NCI-H1417 treated with DMSO at 0.1 percent for 48 hours (cell line): ENCODE measurements around the gene ADGRE1.
"Not testable (repeated sequence)": the region's sequence is repeated elsewhere in the genome, so short reads cannot be mapped to it uniquely, and the experiment has no call there.

Experiments
- DNase-seq: peaks from one replicate; lab custom pipeline; 2025; lab: John Stamatoyannopoulos, UW

Gene ADGRE1, protein sequence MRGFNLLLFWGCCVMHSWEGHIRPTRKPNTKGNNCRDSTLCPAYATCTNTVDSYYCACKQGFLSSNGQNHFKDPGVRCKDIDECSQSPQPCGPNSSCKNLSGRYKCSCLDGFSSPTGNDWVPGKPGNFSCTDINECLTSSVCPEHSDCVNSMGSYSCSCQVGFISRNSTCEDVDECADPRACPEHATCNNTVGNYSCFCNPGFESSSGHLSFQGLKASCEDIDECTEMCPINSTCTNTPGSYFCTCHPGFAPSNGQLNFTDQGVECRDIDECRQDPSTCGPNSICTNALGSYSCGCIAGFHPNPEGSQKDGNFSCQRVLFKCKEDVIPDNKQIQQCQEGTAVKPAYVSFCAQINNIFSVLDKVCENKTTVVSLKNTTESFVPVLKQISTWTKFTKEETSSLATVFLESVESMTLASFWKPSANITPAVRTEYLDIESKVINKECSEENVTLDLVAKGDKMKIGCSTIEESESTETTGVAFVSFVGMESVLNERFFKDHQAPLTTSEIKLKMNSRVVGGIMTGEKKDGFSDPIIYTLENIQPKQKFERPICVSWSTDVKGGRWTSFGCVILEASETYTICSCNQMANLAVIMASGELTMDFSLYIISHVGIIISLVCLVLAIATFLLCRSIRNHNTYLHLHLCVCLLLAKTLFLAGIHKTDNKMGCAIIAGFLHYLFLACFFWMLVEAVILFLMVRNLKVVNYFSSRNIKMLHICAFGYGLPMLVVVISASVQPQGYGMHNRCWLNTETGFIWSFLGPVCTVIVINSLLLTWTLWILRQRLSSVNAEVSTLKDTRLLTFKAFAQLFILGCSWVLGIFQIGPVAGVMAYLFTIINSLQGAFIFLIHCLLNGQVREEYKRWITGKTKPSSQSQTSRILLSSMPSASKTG

DNA sequence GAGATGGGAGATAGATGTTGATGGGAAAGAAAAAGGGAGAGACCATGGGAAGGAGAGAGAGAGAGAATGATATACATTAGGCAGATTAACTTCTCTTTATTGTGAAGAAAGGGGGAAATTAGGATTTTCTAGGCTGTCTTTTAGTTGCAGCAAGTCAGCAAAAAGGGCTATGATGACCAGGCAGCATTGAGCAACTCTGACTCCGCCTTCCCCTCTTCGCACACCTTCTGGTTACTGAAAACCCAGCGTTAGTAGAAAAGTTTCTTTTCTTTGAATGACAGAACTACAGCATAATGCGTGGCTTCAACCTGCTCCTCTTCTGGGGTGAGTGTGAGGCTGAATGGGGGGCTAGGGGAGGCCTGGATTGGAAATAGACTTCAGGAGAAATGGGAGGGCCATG, at the start of gene ADGRE1:
Gene ADGRE1 (plus strand): TSS at position 264 of the 400 bp plus-strand sequence. CDS start 30 bp downstream, at position 294.
- DNase-seq: no peak

DNA sequence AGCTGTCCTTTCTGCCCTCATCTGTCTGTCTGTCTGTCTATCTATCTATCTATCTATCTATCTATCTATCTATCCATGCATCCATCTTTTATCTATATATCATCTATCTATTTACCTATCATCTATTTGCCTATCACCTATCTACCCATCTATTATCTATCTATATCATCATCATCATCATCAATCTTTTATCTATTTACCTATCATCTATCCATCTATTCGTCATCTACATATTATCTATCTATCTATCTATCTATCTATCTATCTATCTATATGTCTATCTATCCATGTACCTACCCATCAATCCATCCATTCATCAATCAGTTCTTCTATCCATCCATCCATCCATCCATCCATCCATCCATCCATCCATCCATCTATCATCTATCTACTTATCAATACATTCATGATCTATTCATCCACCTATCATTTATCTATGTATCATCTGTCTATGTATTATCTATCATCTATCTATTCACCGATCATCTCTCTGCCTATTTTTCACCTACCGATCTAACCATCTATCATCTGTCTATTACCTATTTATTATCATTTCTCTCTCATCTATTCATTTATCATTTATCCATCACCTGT, 49.2 kb upstream of the ADGRE1 start:
- DNase-seq: no peak

DNA sequence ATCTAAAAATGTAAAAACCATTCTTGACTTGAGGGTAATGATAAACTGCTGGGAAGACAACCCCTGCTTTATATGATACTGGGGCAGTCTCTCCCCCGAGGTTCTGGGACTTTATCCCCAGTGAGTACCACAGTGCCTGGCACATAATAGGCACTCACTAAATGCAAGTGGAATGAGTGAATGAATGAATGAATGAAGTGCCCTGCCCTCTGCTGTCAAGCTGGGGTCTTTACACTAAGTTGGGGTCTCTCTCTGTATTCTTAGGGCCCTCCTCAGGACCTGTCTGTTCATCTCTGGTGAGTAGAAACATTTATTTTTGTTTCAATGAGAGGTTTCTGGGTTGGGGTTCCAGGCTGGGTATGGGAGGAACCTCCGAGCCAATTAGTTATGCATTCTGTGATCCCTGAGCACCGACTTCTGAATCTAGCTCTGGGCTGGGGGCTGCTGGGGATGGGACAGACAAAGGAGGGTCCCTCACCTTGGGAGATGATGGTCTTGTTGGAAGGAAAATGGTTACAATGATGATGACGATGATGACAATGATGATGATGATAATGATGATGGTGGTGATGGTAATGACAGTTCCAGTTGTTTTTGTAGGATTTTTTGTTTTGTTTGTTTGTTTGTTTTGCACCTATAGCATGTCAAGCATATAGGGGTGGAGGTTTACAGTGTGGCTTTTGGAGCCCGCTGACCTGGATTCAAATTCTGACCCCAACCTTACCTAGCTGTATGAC, 44.3 kb upstream of the ADGRE1 start:
- DNase-seq: no peak

DNA sequence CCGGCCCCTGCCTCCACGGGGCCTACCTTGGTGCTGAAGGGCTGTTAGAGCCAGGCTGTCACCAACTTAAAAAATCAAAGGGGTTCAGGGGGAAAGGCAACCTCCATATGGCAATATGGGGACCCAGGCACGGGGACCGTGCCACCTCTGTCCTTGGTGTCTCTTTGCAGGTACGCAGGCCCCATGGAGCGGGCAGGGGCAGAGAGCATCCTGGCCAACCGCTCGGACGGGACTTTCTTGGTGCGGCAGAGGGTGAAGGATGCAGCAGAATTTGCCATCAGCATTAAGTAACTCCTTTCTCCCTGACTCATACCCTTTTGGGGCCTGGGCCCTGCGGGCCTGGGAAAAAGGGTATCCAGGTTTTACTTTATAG, 39.6 kb upstream of the ADGRE1 start:
- DNase-seq: no peak

DNA sequence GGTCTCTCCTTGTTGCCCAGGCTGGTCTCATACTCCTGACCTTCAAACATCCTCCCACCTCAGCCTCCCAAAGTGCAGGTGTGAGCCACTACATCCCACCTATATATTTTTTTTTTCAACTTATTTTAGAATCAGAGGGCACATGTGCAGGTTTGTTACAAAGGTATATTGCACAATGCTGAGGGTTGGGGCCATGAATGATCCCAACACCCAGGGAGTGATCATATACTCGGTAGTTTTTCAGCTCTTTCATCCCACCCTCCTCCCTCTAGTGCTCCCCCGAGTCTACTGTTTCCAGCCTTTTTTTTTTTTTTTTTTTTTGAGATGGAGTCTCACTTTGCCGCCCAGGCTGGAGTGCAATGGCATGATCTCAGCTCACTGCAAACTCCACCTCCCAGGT, 38.4 kb upstream of the ADGRE1 start:
- no peak for DNase-seq

DNA sequence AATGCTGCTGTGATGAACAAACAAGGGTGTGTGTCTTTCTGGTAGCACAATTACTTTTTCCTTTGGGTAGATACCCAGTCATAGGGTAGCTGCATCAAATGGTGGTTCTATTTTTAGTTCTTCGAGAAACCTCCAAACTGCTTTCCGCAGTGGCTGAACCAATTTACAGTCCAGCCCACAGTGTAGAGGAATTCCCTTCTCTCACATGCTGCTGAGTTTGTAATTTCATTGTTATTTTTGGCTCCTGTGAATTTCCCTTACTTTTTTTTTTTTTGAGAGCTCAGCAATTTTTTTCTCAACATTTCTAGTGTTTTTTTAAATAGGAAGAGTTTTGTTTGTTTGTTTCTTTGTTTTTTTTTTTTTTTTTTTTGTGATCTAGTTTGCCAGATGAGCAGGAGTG, 37.5 kb upstream of the ADGRE1 start:
- DNase-seq: no peak

DNA sequence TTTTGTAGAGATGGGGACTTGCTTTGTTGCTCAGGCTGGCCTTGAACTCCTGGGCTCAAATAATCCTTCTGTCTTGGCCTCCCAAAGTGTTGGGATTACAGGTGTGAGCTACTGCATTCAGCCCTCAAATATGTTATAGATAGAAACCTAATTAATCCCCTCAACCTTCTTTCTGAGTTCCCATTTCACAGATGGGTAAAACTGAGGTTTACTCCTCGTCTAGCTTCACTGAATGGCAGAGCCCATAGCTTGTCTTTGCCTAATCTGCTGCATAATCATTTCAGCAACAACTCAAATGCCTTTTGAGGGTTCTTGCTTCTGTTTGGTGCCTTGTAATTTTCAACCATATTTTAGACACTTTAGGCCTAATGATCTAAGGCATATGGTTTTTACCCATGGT, 36.0 kb upstream of the ADGRE1 start:
- no peak for DNase-seq

DNA sequence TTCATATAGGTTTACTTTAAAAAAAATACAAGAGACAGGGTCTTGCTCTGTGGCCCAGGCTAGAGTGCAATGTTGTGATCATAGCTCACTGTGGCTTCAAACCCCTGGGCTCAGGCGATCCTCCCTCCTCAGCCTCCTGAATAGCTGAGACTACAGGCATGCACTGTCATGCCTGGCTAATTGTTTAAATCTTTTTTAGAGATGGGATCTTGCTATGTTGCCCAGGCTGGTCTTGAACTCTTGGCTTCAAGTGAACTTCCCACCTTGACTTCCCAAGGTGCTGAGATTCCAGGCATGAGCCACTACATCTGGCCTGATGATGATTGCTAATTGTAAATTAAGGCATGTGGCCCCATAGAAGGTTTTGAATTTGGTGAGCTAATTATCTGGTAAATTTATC, 35.4 kb upstream of the ADGRE1 start:
- no peak for DNase-seq

DNA sequence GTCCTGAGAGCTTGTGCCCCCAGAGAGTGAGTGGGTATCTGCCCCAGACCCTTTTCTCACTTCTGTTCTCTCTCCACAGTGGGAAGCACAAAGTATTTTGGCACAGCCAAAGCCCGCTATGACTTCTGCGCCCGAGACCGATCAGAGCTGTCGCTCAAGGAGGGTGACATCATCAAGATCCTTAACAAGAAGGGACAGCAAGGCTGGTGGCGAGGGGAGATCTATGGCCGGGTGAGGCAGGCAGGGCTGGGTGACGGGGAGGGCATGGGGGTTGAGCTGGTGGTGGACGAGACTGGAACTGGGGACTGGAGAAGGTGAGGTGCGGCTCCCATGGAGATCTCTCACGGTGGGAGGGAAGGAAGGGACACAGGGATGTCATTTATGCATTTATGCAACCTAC, 33.5 kb upstream of the ADGRE1 start:
- no peak for DNase-seq

DNA sequence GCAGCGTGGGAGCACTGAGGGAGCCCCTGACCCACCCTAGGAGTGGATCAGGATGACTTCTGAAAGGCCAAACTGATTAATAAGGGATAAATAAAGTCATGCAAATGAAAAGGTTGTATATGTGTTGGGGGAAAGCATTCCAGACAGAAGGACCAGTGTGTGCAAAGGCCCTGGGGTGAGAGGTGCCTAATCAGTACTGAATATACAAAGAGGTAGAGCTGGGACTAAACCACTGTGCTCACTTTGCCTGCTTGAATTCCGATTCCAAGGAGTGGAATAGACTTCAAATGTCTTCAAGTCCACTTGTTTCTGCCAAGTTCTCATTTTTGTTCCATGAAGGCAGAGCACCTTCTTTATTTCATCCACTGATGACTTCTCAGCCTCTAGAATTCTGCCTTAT, 32.6 kb upstream of the ADGRE1 start:
- no peak for DNase-seq

DNA sequence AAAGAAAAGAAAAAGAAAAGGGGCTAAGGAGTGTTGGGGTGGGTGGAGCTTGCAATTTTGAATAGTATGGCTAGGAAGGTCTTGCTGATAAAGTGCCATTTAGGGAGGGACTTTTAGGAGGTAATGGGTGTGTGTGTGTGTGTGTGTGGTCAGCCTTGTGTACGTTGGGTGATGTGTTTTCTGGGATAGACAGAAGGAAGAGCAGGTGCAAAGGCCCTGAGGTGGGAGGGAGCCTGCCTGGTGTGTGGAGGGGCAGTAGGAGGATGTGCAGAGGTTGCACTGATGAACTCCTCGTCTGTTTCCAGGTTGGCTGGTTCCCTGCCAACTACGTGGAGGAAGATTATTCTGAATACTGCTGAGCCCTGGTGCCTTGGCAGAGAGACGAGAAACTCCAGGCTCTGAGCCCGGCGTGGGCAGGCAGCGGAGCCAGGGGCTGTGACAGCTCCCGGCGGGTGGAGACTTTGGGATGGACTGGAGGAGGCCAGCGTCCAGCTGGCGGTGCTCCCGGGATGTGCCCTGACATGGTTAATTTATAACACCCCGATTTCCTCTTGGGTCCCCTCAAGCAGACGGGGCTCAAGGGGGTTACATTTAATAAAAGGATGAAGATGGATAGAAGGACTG, 30.5 kb upstream of the ADGRE1 start:
- DNase-seq: no peak

DNA sequence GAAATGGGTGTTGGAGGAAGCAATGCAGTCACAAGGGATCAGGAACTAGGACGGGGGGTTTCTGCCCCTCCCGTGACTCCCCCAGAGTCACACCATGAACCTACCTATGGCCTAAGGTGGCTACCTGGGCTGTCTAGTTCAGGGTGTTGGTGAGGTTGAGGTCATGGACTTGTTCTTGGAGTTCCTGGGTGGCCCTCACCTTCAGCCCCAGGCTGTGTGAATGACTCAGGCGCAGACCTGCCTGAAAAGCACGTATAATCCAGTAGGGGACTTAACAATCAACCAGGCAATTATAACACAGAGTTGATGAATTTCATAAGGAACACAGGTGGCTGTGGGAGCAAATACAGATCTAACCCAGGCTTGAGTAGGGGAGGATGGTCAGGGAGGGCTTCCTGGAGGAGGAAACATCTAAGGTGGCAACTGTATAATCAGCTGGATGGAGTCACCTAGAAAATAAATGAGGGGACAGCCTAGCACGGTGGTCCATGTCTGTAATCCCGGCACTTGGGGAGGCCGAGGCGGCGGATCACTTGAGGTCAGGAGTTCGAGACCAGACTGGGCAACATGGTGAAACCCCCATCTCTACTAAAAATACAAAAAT, 25.6 kb upstream of the ADGRE1 start:
- DNase-seq: no peak

DNA sequence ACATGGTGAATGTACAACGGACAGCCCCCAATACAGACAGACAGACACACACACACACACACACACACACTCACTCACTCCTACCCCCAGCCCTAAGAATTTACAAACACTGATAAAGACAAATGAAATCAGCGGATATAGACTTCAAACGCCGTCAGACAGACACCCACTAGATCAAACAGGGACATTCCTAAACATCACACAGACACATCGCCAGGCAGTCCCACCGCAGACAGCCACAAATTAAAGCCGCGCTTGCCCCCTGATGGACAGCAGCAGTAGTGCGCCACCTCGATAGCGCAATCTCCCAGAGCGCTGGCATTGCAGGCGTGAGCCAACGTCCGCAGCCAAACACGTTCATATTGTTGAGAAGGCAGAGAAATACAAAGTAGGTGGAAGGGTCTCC, 24.7 kb upstream of the ADGRE1 start:
- DNase-seq: no peak

DNA sequence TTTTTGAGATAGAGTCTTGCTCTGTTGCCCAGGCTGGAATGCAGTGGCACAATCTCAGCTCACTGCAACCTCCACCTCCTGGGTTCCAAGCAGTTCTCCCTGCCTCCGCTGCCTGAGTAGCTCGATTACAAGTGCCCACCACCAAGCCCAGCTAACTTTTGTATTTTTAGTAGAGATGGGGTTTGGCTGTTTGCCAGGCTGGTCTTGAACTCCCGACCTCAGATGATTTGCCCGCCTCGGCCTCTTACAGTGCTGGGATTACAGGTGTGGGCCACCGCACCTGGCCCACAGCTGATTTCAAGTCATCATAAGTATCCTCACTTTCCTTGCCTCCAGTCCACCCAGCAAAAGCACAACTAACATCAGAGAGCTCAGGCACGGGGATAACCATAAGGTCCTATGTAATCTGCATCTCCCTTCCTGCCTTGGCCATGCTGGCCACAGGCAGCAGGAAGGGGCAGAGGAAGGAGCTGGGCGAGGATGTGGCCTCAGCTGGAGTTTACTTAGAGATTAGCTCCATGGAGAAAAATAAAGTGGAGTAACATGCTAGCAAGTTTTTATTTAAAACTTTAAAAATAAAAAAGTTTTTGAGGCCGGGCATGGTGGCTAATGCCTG, 22.9 kb upstream of the ADGRE1 start:
- DNase-seq: no peak

DNA sequence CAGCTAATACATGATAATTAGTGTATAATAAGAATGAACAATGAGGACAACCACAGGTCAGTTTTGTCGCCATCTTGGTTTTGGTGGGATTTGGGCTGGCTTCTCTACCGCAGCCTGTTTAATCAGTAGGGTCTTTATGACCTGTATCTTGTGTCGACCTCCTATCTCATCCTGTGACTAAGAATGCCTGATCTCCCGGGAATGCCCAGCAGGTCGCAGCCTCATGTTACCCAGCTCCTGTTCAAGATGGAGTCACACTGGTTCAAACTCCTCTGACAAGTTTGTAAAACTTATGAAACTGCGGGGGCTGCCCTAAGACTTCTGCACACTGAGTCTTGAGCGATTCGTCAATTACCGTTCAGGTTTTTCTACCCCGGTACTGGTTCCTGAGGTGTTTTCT, 21.5 kb upstream of the ADGRE1 start:
- no peak for DNase-seq

DNA sequence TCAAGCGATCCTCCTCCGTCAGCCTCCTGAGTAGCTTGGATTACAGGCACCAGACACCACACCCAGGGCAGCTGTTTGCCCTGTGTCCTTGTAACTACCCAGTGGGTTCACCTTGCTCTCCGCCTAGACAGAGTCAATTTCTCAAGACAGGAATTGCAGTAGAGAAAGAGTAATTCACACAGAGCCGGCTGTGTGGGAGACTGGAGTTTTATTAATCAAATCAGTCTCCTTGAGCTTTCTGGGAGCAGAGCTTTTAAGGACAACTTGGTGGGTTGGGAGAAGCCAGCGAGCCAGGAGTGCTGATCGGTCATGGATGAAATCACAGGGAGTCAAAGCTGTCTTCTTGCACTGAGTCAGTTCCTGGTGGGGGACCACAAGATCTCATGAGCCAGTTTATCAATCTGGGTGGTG, 20.6 kb upstream of the ADGRE1 start:
- DNase-seq: no peak

DNA sequence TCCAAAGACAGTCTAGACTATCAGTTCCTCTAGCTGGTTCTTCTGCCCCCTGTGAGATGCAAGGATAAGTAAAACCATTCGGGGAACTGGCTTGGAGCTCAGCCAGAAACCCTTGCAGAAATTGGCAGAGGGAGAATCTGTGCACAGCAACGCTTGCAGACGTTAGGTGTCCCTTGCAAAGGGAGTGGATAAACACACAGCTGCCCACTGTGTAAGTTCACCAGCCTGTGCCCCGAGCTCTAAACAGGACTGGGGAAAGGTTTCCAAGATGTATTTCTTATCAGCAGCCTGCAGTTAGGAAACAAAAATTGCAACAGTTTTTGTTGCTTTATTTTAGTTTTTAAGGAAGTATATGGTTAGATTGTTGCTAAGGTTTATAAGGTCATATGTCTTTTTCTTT, 19.0 kb upstream of the ADGRE1 start:
- DNase-seq: no peak

DNA sequence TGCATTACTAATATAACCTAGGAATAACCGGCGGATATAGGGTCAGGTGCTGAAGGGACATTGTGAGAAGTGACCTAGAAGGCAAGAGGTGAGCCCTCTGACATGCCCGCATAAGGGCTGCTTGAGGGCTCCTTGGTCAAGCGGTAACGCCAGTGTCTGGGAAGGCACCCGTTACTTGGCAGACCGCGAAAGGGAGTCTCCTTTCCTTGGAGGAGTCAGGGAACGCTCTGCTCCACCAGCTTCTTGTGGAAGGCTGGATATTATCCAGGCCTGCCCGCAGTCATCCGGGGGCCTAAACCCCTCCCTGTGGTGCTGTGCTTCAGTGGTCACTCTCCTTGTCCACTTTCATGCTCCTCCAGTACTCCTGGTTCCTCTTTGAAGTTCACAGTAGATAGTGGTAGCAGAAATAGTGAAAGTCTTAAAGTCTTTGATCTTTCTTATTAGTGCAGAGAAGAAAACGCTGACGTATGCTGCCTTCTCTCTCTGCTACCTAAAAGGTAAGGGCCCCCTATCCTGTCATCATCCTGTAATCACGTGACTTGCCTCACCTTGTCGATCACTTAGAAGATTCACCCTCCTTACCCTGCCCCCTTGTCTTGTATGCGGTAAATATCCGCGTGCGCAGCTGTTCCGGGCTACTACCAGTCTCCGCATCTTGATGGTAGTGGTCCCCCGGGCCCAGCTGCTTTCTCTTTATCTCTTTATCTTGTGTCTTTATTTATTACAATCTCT, 18.1 kb upstream of the ADGRE1 start:
- DNase-seq: not testable (repeated sequence)

DNA sequence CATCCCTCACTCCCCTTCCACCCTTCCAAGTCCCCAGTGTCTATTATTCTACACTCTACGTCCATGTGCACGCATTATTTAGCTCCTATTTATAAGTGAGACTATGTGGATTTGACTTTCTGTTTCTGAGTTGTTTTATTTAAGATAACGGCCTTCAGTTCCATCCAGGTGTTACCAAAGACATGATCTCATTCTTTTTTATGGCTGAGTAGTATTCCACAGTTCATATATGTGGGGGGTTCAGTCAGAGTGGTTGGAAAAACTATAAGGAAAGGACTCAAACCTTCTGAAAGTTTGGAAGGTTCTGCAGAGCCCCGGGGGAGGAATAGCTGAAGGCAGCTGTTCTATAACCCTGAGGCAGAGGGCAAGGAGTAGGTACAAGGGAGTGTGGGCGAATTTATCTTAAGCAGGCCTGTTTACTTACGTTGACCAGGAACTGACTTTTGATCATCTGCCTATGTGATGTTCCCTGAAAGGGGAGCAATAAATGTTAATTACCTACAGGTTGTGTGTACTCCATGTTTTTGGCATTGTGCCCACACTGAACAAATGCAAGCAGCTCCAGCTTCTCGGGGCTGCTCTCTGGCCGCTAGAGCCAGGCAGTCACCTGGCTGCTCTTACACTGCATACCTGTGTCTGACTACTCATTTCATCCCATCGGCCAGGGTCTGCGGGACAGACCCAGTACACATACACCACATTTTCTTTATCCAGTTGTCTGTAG, 13.5 kb upstream of the ADGRE1 start:
- DNase-seq: no peak
